RWPE2 (cell line): ENCODE data around the gene CHST11.
A peak's percentile ranks its signal among the peaks of the same experiment; 100 is the strongest.

Source experiments
- ATAC-seq: fragments of 200-7000 bp; cut with Tn5 transposase; 3 replicates; pipeline ENCODE4 v1.9.1; 2021; ENCODE audit warnings: low read depth
- DNase-seq: peaks from one replicate; pipeline ENCODE4 v3.0.0-alpha.2; 2020; ENCODE audit warnings: low spot score
- H3K27ac ChIP-seq: fragments of 450-650 bp; 2 replicates; pipeline ENCODE4 v1.5.1; 2017; ENCODE audit warnings: mild to moderate bottlenecking; ENCODE audit not compliant: poor library complexity, severe bottlenecking
- H3K27me3 ChIP-seq: fragments of 250-450 bp; sonication (Bioruptor Pico); 2 replicates; pipeline ENCODE4 v1.5.1; 2021; ENCODE audit warnings: mild to moderate bottlenecking, moderate library complexity; ENCODE audit not compliant: insufficient read depth, poor library complexity, severe bottlenecking
- H3K36me3 ChIP-seq: fragments of 250-450 bp; sonication (Bioruptor Pico); 2 replicates; pipeline ENCODE4 v1.5.1; 2020; ENCODE audit warnings: low read depth, mild to moderate bottlenecking, moderate library complexity
- H3K4me1 ChIP-seq: fragments of 250-450 bp; sonication (Bioruptor Pico); 2 replicates; pipeline ENCODE4 v1.5.1; 2021; ENCODE audit warnings: mild to moderate bottlenecking, moderate library complexity; ENCODE audit not compliant: insufficient read depth, poor library complexity, severe bottlenecking
- H3K4me3 ChIP-seq: fragments of 250-450 bp; sonication (Bioruptor Pico); 2 replicates; pipeline ENCODE4 v1.5.1; 2021; ENCODE audit warnings: mild to moderate bottlenecking, moderate library complexity; ENCODE audit not compliant: severe bottlenecking
- H3K9me3 ChIP-seq: fragments of 250-450 bp; sonication (Bioruptor Pico); 2 replicates; pipeline ENCODE4 v1.5.1; 2021; ENCODE audit warnings: mild to moderate bottlenecking, moderate library complexity; ENCODE audit not compliant: severe bottlenecking
- TF ChIP-seq, protein P1 (sequence below): fragments of 450-650 bp; IDR thresholded peaks from one replicate; pipeline ENCODE4 v1.5.1; 2017; ENCODE audit warnings: mild to moderate bottlenecking, moderate library complexity; ENCODE audit not compliant: poor library complexity, severe bottlenecking

Gene CHST11

GRCh38 chr12:104786352-104786751 lies 329.6 kb downstream of the CHST11 start:
- no peak overlapping the region for H3K4me3 ChIP-seq
- no peak overlapping the region for H3K27ac ChIP-seq
- TF ChIP-seq, protein P1, sequence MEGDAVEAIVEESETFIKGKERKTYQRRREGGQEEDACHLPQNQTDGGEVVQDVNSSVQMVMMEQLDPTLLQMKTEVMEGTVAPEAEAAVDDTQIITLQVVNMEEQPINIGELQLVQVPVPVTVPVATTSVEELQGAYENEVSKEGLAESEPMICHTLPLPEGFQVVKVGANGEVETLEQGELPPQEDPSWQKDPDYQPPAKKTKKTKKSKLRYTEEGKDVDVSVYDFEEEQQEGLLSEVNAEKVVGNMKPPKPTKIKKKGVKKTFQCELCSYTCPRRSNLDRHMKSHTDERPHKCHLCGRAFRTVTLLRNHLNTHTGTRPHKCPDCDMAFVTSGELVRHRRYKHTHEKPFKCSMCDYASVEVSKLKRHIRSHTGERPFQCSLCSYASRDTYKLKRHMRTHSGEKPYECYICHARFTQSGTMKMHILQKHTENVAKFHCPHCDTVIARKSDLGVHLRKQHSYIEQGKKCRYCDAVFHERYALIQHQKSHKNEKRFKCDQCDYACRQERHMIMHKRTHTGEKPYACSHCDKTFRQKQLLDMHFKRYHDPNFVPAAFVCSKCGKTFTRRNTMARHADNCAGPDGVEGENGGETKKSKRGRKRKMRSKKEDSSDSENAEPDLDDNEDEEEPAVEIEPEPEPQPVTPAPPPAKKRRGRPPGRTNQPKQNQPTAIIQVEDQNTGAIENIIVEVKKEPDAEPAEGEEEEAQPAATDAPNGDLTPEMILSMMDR, result no peak
- no peaks in the 10 kb centered on the region for H3K9me3 ChIP-seq
- H3K36me3 ChIP-seq, result no peaks in the 10 kb centered on the region
- ATAC-seq, result no peak
- DNase-seq, result no peak
- no peaks in the 10 kb centered on the region for H3K27me3 ChIP-seq
- no peaks in the 10 kb centered on the region for H3K4me1 ChIP-seq

DNA sequence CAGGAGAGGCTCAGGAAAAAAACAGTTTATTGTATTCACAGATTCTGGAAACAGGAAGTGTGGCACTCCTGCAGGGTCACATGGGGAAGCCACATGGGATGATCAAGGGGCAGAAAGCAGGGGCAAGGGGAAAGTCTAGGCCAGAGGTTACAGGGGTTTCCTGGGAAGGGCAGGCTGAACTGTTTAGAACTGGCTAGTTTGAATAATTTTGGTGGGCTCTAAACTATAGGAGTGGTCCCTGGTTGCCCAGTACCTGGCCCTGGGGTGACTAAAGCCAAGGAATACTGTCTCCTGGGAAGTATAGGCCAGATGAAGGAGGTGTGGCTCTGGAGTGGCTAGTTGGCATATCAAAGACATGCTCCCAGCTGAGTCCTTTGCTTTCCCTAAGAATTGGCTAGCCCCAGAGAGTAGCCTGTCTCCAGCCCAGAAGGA lies 332.1 kb downstream of the CHST11 start:
- TF ChIP-seq, protein P1, result no peak
- ATAC-seq, result peak; percentile 36; the same call in 2 of the 3 replicates
- no peak for DNase-seq
- H3K27me3 ChIP-seq, result no peaks in the 10 kb centered on the region
- no peak overlapping the region for H3K4me3 ChIP-seq
- H3K36me3 ChIP-seq, result no peaks in the 10 kb centered on the region
- no peaks in the 10 kb centered on the region for H3K4me1 ChIP-seq
- H3K9me3 ChIP-seq, result no peaks in the 10 kb centered on the region
- H3K27ac ChIP-seq, result no peak overlapping the region

DNA sequence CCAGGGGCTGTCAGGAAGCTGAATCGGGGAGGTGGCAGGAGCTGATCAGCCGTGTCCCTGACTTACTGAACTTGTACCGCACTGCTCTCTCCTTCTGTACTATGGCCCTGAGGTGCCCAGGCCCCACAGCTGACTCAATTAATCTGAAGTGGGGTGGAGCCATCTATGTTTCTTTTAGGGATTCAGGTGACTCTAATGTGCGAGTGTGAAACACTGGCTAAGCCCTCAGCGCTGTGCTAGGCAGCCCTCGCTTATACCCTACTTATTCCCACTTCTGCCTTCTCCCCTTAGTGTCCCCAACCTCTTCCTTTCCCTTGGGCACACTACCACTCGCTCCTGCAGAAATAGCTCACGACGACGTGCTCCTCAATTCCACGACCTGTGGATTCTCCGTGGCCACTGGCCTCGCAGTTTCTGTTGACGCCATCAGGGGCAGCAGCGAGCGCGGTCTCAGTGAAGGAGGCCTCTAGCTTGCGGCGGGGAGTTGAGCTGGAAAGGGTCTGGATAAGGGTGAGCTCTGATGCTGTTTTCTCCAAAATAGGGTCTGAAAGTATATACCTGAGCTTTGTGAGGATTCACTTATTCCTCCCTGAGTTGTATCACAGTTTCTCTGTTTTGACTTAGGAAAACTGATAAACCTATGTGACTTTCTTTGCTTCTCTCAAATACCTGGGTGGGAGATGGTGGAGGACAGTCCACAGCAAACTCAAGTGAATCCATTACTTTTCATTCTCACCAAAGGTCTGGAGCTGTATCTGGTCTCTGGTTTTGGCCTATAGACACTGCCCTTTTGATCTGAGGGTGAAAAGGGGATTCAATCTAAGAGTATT lies 333.8 kb downstream of the CHST11 start:
- Histone ChIP-seq H3K4me1 (no peaks in the 10 kb centered on the region), H3K27ac (no peak overlapping the region), H3K4me3 (no peak overlapping the region), H3K9me3 (no peaks in the 10 kb centered on the region), H3K36me3 (no peaks in the 10 kb centered on the region), H3K27me3 (no peaks in the 10 kb centered on the region)
- TF ChIP-seq, protein P1, result peak; percentile 53
- DNase-seq (no peak), ATAC-seq (no peak)

- Histone ChIP-seq H3K4me1 (no peaks in the 10 kb centered on the region), H3K27ac (no peak overlapping the region), H3K27me3 (no peaks in the 10 kb centered on the region), H3K9me3 (no peaks in the 10 kb centered on the region), H3K36me3 (no peaks in the 10 kb centered on the region), H3K4me3 (no peak overlapping the region)
- ATAC-seq (peak; percentile 79), DNase-seq (no peak)
- TF ChIP-seq, protein P1, result no peak
These were observed 335.8 kb downstream of the CHST11 start for GRCh38 chr12:104792570-104792969.

GRCh38 chr12:104793285-104793684 lies 336.5 kb downstream of the CHST11 start:
- H3K36me3 ChIP-seq, result no peaks in the 10 kb centered on the region
- no peak overlapping the region for H3K27ac ChIP-seq
- no peak overlapping the region for H3K4me3 ChIP-seq
- H3K9me3 ChIP-seq, result no peaks in the 10 kb centered on the region
- H3K27me3 ChIP-seq, result no peaks in the 10 kb centered on the region
- ATAC-seq (no peak), DNase-seq (no peak)
- TF ChIP-seq, protein P1, result no peak
- H3K4me1 ChIP-seq, result no peaks in the 10 kb centered on the region
